ENCODE measurements around the gene RBP7. TPM values are rescaled to one million over a fixed set of nuclear protein-coding genes. Genes with fewer than 3 reads are reported as not detected.

Gene RBP7
- total RNA-seq, 1 donor from 2014 or later: 1.0 TPM

DNA sequence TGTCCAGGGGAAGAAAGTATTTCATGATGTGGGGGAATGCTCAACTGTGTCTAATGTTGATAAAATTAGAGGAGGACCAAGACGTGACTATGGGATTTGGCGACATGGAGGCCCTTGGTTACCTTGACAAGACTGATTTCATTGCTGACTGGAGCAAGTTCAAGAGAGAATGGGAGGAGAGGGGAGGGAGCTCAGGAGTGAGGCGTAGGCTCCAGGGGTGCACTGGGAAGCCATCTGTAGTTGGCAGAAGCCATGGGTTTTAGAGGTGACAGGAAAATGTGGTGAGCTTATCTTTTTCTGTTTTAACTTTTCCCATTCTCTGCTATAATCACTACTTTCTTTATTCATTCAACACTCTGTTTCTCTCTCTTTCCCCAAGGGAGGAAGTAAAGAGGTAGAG is 51.6 kb downstream of the RBP7 start:
- Mint-ChIP-seq H3K27ac (ENCODE audit: unreplicated experiment) (no peak overlapping the region), H3K27me3 (ENCODE audit: low read depth, unreplicated experiment) (no peaks in the 10 kb centered on the region), H3K9me3 (ENCODE audit: unreplicated experiment) (no peaks in the 10 kb centered on the region), H3K4me1 (ENCODE audit: low read depth, unreplicated experiment) (peaks cover 26% of the 10 kb centered on the region), H3K36me3 (ENCODE audit: low read depth, unreplicated experiment) (peaks cover 14% of the 10 kb centered on the region), H3K4me3 (ENCODE audit: unreplicated experiment) (no peak overlapping the region)
- H2AFZ ChIP-seq (ENCODE audit: low read depth, low read length): no peak overlapping the region
- H3K4me1 ChIP-seq (ENCODE audit: insufficient read depth, low read length): peaks cover 8% of the 10 kb centered on the region
- H3K79me2 ChIP-seq (ENCODE audit: insufficient read depth, low read length): peaks cover 90% of the 10 kb centered on the region
- H4K20me1 ChIP-seq (ENCODE audit: insufficient read depth, low read length): peaks cover 83% of the 10 kb centered on the region
- H3K4me3 ChIP-seq (ENCODE audit: insufficient read depth, low read depth, low read length): no peak overlapping the region
- FAIRE-seq (no peak), DNase-seq (ENCODE audit: low read depth) (no peak)
- no peaks in the 10 kb centered on the region for H3K9me3 ChIP-seq (ENCODE audit: insufficient read depth, low read depth, low read length)
- H3K9ac ChIP-seq (ENCODE audit: low read length): no peak overlapping the region
- no peak overlapping the region for H3K4me2 ChIP-seq (ENCODE audit: low read length)
- H3K36me3 ChIP-seq (ENCODE audit: insufficient read depth, low read length): no peaks in the 10 kb centered on the region
- TF ChIP-seq, protein P1, sequence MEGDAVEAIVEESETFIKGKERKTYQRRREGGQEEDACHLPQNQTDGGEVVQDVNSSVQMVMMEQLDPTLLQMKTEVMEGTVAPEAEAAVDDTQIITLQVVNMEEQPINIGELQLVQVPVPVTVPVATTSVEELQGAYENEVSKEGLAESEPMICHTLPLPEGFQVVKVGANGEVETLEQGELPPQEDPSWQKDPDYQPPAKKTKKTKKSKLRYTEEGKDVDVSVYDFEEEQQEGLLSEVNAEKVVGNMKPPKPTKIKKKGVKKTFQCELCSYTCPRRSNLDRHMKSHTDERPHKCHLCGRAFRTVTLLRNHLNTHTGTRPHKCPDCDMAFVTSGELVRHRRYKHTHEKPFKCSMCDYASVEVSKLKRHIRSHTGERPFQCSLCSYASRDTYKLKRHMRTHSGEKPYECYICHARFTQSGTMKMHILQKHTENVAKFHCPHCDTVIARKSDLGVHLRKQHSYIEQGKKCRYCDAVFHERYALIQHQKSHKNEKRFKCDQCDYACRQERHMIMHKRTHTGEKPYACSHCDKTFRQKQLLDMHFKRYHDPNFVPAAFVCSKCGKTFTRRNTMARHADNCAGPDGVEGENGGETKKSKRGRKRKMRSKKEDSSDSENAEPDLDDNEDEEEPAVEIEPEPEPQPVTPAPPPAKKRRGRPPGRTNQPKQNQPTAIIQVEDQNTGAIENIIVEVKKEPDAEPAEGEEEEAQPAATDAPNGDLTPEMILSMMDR (IDR thresholded peaks at IDR 0.05; ENCODE audit: insufficient read depth, low read depth, low read length): no peak
- TF ChIP-seq EZH2 (IDR thresholded peaks at IDR 0.05; ENCODE audit: insufficient read depth, low read length): no peak
- H3K27me3 ChIP-seq (ENCODE audit: insufficient read depth, low read length): no peaks in the 10 kb centered on the region
- no peak overlapping the region for H3K27ac ChIP-seq (ENCODE audit: low read depth, low read length)

DNA sequence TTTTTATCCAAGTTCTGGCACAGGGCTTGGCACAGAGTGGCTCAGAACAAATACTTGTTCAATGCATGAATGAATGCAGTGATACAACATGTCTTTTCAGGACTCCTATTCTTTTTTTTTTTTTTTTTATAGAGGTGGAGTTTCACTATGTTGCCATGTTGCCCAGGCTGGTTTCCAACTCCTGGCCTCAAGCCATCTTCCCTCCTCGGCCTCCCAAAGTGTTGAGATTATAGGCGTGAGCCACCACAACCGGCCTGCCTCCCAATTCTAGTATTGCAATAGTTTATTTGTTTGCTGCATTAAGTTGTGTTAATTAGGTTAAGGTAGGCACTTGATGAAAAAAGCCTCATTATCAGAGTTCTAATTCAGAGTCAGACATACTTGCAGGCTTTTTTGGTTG is 53.6 kb downstream of the RBP7 start:
- Mint-ChIP-seq H3K36me3 (ENCODE audit: low read depth, unreplicated experiment) (peaks cover 11% of the 10 kb centered on the region), H3K27me3 (ENCODE audit: low read depth, unreplicated experiment) (no peaks in the 10 kb centered on the region), H3K4me3 (ENCODE audit: unreplicated experiment) (no peak overlapping the region), H3K9me3 (ENCODE audit: unreplicated experiment) (no peaks in the 10 kb centered on the region), H3K4me1 (ENCODE audit: low read depth, unreplicated experiment) (peaks cover 19% of the 10 kb centered on the region), H3K27ac (ENCODE audit: unreplicated experiment) (no peak overlapping the region)
- Histone ChIP-seq H2AFZ (ENCODE audit: low read depth, low read length) (no peak overlapping the region), H3K27ac (ENCODE audit: low read depth, low read length) (no peak overlapping the region), H3K4me2 (ENCODE audit: low read length) (no peak overlapping the region), H3K4me1 (ENCODE audit: insufficient read depth, low read length) (peaks cover 8% of the 10 kb centered on the region), H3K79me2 (ENCODE audit: insufficient read depth, low read length) (peaks cover 85% of the 10 kb centered on the region), H3K36me3 (ENCODE audit: insufficient read depth, low read length) (no peaks in the 10 kb centered on the region), H3K27me3 (ENCODE audit: insufficient read depth, low read length) (no peaks in the 10 kb centered on the region), H3K9me3 (ENCODE audit: insufficient read depth, low read depth, low read length) (no peaks in the 10 kb centered on the region), H4K20me1 (ENCODE audit: insufficient read depth, low read length) (peaks cover 75% of the 10 kb centered on the region), H3K9ac (ENCODE audit: low read length) (no peak overlapping the region), H3K4me3 (ENCODE audit: insufficient read depth, low read depth, low read length) (no peak overlapping the region)
- no peak for TF ChIP-seq EZH2 (IDR thresholded peaks at IDR 0.05; ENCODE audit: insufficient read depth, low read length)
- TF ChIP-seq, protein P1 (IDR thresholded peaks at IDR 0.05; ENCODE audit: insufficient read depth, low read depth, low read length): no peak
- DNase-seq (ENCODE audit: low read depth) (no peak), FAIRE-seq (no peak)

DNA sequence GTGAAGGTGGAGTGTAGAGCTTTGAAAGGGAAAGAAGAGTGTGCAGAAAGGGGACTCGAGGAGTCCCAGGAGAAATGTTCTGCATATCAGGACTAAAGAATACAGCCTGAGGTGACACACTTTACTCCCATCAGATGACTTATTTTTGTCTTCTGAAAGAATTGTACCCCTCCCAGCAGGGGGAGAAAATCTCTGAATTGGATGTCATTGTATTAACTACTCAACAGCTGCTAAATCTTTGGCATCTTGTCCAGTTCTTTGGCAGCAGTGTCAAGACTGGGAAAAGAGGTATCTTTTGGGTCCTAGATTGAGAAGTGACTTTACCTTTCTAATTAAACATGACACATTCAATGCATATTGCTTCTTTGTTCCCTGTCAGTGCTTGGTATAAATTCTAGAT is 54.6 kb downstream of the RBP7 start:
- Histone ChIP-seq H3K9ac (ENCODE audit: low read length) (no peak overlapping the region), H3K4me2 (ENCODE audit: low read length) (no peak overlapping the region), H3K4me1 (ENCODE audit: insufficient read depth, low read length) (peaks cover 9% of the 10 kb centered on the region), H3K79me2 (ENCODE audit: insufficient read depth, low read length) (peaks cover 80% of the 10 kb centered on the region), H2AFZ (ENCODE audit: low read depth, low read length) (no peak overlapping the region), H3K4me3 (ENCODE audit: insufficient read depth, low read depth, low read length) (no peak overlapping the region), H3K9me3 (ENCODE audit: insufficient read depth, low read depth, low read length) (no peaks in the 10 kb centered on the region), H3K27me3 (ENCODE audit: insufficient read depth, low read length) (no peaks in the 10 kb centered on the region), H4K20me1 (ENCODE audit: insufficient read depth, low read length) (peaks cover 71% of the 10 kb centered on the region), H3K36me3 (ENCODE audit: insufficient read depth, low read length) (no peaks in the 10 kb centered on the region), H3K27ac (ENCODE audit: low read depth, low read length) (no peak overlapping the region)
- Mint-ChIP-seq H3K27ac (ENCODE audit: unreplicated experiment) (no peak overlapping the region), H3K4me1 (ENCODE audit: low read depth, unreplicated experiment) (peaks cover 14% of the 10 kb centered on the region), H3K4me3 (ENCODE audit: unreplicated experiment) (no peak overlapping the region), H3K9me3 (ENCODE audit: unreplicated experiment) (no peaks in the 10 kb centered on the region), H3K27me3 (ENCODE audit: low read depth, unreplicated experiment) (no peaks in the 10 kb centered on the region), H3K36me3 (ENCODE audit: low read depth, unreplicated experiment) (peaks cover 10% of the 10 kb centered on the region)
- TF ChIP-seq, protein P1 (IDR thresholded peaks at IDR 0.05; ENCODE audit: insufficient read depth, low read depth, low read length): no peak
- FAIRE-seq (no peak), DNase-seq (ENCODE audit: low read depth) (no peak)

Data from astrocyte (in vitro differentiated cells and primary cell).